Activated CD8-positive, alpha-beta memory T cell treated with anti-CD3 and anti-CD28 coated beads, Interleukin-2, amount 50 U/mL, for 24 hours (primary cell): Measurements from ENCODE around the gene GTPBP10.

Experiments used
- DNase-seq: peaks from one replicate; pipeline ENCODE4 v3.0.0-alpha.2; 2020; ENCODE audit errors: extremely low read depth

The GTPBP10 gene

GRCh38 chr7:90432752-90433151 is 86.2 kb downstream of the GTPBP10 start:
- no peak for DNase-seq

- no peak for DNase-seq
Observed at GRCh38 chr7:90433221-90433620, 86.7 kb downstream of the GTPBP10 start.
